GM13976 (cell line): ENCODE results near the gene RS1.

Source experiments
- DNase-seq: peaks from one replicate; pipeline ENCODE4 v3.0.0; 2012; ENCODE audit warnings: low spot score
- in situ Hi-C: fragments of 300-500 bp; cut with MboI; formaldehyde crosslinking; loops from one replicate; pipeline ENCODE4 v1.12.0; 2022; ENCODE audit warnings: low sequenced_read_pairs, mixed read lengths, inconsistent platforms; ENCODE audit not compliant: unreplicated experiment
- TF ChIP-seq, protein P1 (sequence below): IDR thresholded peaks from 2 replicates; pipeline ENCODE4 v1.5.1; 2012; ENCODE audit warnings: borderline replicate concordance, mild to moderate bottlenecking; ENCODE audit not compliant: insufficient read depth; ENCODE audit errors: extremely low read depth, missing control alignments, control extremely low read depth

RS1 gene

GRCh38 chrX:18616688-18617406 is 55.1 kb downstream of the RS1 start:
- DNase-seq, result no peak
- TF ChIP-seq, protein P1, sequence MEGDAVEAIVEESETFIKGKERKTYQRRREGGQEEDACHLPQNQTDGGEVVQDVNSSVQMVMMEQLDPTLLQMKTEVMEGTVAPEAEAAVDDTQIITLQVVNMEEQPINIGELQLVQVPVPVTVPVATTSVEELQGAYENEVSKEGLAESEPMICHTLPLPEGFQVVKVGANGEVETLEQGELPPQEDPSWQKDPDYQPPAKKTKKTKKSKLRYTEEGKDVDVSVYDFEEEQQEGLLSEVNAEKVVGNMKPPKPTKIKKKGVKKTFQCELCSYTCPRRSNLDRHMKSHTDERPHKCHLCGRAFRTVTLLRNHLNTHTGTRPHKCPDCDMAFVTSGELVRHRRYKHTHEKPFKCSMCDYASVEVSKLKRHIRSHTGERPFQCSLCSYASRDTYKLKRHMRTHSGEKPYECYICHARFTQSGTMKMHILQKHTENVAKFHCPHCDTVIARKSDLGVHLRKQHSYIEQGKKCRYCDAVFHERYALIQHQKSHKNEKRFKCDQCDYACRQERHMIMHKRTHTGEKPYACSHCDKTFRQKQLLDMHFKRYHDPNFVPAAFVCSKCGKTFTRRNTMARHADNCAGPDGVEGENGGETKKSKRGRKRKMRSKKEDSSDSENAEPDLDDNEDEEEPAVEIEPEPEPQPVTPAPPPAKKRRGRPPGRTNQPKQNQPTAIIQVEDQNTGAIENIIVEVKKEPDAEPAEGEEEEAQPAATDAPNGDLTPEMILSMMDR, result no peak
- in situ Hi-C loops, result no loop called here

GRCh38 chrX:18613930-18614639 is 57.8 kb downstream of the RS1 start:
- TF ChIP-seq, protein P1, result no peak
- DNase-seq, result no peak
- in situ Hi-C loops, result no loop called here

DNA sequence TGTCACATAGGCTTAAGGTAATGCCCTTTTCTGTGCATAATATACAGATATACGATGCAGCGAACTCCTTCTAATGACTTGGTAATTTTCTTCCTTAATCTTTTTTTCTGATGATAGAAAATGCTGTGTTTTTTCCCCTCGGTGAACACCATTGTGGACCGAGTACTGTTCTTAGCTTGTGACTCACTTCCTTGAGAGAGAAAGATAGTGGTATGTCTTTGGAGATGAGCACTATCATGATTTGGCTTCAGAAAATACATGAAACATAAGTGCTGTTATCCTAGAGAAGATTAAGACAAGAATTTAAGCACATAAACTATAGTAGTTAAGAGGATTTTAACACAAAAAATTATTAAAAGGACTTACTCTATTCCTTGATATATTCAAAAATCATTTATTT is 63.9 kb downstream of the RS1 start:
- in situ Hi-C loops, result no loop called here

GRCh38 chrX:18598413-18598812 is 73.5 kb downstream of the RS1 start:
- no peak for DNase-seq
- in situ Hi-C loops, result no loop called here
- TF ChIP-seq, protein P1, result no peak

More for the DNA sequence above, 63.9 kb downstream of the RS1 start:
- DNase-seq, result no peak
- TF ChIP-seq, protein P1, result no peak

- TF ChIP-seq, protein P1, result no peak
- no peak for DNase-seq
- in situ Hi-C loops, result no loop called here
These were observed 75.8 kb downstream of the RS1 start for GRCh38 chrX:18596096-18596495.

- DNase-seq, result no peak
- TF ChIP-seq, protein P1, result no peak
- in situ Hi-C loops, result no loop called here
These were observed 77.8 kb downstream of the RS1 start for GRCh38 chrX:18594079-18594478.

GRCh38 chrX:18591834-18592233 is 80.1 kb downstream of the RS1 start:
- TF ChIP-seq, protein P1, result no peak
- in situ Hi-C loops, result no loop called here

More at GRCh38 chrX:18591834-18592233, 80.1 kb downstream of the RS1 start:
- DNase-seq, result no peak
